Activated CD4-positive, alpha-beta T cell treated with anti-CD3 and anti-CD28 coated beads, Interleukin-2, amount 50 U/mL, for 24 hours (primary cell): Measurements from ENCODE around the gene RBM10.

ENCODE experiments used
- DNase-seq, 2 donors: peaks; one replicate each; pipeline ENCODE4 v3.0.0-alpha.2; 2020; ENCODE audit warnings: low read depth in 1 of 2, low spot score in 1 of 2

The RBM10 gene

DNA sequence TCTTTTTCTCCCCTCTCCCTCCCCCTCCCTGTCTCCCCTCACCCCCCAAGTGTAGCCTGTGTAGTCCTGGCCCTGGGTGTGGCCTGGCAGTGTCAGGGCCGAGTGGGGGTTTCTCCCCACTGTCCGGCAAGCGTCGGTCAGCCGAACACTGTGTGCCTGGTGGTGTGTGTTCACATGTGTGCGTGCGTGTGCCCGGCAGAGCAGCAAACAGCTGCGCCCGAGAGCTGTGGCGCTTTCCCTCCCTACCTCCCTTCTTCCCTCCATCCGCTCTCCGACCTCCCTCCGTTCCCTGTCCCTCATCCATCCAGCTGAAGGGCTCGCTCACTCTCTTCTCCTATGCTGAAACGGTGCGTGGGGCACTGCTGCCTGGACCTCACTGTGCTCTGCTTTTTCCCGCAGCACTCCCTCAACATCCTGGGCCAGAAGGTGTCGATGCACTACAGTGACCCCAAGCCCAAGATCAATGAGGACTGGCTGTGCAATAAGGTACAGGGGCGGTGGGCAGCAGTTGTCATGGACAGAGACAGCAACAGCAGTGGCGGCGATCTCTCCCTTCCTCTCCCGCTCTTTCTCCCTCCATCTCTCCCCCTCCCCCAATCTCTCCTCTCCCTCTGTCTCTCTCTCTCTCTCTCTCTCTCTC, 31.2 kb downstream of the RBM10 start:
- DNase-seq = no peak

GRCh38 chrX:47177079-47177478, 32.1 kb downstream of the RBM10 start:
- DNase-seq = no peak

DNA sequence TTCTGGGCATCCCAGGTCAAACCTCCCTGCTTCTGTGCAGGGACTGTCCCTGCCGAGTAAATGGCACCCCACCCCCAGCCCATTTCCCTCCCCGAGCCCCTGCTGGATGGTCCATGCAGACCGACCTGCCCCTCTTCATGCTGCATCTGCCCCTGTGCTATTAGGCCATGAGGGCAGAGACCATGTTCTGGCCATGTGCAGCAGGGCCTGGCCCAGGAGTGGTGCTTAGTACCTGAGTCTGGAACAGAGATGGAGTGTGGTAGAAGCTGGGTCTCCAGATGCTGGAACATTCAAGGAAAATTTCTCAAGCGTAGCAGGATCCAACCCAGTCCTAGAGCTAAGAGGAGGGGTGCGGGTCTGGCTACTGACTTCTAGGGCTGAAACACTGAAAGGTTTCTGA, 33.3 kb downstream of the RBM10 start:
- no peak for DNase-seq

DNA sequence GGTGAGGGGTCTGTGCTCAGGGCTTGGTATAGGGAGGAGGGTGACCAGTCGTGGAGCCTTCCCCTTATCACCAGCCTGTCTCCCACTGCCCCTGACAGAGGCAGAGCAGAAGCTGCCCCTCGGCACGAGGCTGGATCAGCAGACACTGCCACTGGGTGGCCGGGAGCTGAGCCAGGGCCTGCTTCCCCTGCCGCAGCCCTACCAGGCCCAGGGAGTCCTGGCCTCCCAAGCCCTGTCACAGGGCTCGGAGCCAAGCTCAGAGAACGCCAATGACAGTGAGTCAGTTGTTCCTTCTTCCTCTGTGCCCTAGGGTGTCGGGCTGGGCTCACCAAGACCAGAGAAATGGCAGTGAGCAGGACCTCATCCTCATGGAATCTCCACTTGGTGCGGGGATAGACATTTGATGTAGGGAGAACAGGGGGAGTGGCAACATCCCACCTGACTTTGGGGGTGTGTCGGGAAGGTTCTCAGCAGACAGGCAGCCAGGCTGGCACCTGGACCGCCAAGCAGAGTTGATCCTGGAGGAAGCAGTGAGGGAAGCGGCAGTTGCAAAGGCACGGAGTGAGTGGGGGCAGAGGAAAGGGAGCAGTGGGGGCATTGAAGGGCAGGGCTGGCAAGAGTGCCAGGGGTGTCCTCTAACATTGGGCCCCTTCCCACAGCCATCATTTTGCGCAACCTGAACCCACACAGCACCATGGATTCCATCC, 34.4 kb downstream of the RBM10 start:
- no peak for DNase-seq

DNA sequence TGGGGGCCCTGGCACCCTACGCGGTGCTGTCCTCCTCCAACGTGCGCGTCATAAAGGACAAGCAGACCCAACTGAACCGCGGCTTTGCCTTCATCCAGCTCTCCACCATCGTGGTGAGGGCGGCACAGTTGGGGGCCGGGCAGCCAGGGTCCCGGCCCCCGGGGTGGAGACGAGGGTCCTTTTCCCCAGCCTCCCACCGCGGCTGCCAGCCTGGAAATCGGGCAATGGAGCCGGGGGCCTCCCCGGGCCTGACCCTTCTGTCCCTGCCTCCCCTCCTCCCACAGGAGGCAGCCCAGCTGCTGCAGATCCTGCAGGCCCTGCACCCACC, 34.9 kb downstream of the RBM10 start:
- DNase-seq = no peak

DNA sequence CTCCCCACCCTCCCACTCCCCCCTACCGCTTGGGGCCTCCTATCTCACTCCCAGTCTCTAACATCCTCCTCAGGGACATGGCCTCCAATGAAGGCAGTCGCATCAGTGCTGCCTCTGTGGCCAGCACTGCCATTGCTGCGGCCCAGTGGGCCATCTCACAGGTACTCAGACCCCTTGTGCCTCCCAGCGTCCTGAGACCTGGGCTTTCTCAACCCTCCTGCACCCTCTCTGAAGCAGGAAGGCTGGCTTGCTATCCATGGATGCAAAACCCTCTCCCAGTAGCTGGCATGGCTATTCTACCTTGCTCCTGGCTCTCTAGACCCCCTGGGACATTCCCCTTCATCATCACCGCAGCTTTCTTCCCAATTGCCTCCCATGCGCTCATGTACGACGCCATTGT, 35.3 kb downstream of the RBM10 start:
- DNase-seq = no peak

- DNase-seq = no peak
Observed at GRCh38 chrX:47181301-47181700, 36.3 kb downstream of the RBM10 start.

GRCh38 chrX:47182106-47182700, 37.2 kb downstream of the RBM10 start:
- DNase-seq = no peak

DNA sequence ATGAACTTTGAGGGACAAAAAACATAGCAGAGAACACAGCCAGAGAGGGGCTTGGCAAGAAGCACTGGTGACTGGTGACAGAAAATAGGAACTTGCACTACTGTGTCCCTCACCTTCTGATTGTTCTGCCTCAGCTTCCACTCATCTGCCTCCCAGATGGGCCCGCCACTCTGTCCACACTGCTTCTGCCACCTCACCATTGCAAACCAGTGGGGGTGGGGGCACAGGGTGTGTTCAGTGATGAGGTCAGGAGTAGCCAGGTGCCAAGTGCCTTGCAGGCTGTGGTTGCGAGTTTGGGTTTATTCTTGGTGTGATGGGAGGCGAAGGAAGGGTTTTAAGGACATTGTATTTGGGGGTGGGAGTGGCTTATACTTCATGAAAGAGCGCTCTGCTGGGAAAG, 39.5 kb downstream of the RBM10 start:
- DNase-seq = no peak

- no peak for DNase-seq
Observed at GRCh38 chrX:47185241-47185640, 40.2 kb downstream of the RBM10 start.

GRCh38 chrX:47186096-47186740, 41.2 kb downstream of the RBM10 start:
- DNase-seq = no peak

- DNase-seq = no peak
Observed at GRCh38 chrX:47187106-47187677, 42.2 kb downstream of the RBM10 start.

DNA sequence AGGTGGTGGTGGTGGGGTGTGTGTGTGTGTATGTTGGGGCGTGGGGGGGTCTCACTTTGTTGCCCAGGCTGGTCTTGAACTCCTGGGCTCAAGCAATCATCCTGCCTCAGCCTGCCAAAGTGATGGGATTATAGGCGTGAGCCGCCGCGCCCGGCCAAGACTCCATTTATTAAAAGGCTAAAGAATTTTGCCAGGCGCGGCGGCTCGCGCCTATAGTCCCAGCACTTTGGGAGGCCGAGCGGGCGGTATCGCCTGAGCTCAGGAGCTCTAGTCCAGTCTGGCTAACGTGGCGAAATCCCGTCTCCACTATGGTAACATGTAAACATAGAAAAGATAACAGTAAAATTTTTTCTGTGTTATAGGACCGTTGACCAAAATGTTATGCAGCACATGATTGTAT, 44.9 kb downstream of the RBM10 start:
- no peak for DNase-seq

- peak; percentile 44 to 76 for DNase-seq
Observed at GRCh38 chrX:47190445-47191269, 45.6 kb downstream of the RBM10 start.

- DNase-seq = peak; percentile 4 to 37
Observed at GRCh38 chrX:47191331-47191730, 46.3 kb downstream of the RBM10 start.

DNA sequence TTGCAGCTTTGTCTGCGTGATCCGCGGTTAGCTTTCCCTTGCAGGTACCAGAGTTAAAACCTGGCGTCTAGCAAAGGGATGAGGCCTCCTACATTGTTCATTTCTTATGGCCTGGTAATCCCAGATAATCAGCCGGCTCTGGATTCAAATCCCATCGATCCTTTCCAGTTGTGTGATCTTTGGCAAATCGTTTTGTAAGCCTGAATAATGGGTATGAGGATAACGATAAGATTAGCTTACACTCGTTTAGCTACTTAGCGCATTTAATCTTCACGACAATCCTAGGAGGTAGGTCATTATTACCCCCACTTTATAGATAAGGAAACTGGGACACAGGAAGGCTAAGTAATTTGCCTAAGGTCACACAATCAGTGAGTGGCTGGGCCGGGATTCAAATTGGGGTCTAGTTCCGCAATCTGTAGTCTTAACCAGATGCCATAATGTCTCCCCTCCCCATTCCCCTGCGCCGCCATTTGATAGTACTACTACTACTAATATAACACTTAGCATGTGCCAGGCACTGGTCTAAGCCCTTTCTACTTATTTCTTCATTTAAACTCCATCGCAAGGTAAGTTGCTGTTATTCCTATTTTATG, 46.9 kb downstream of the RBM10 start:
- DNase-seq = no peak

GRCh38 chrX:47193475-47194193, 48.6 kb downstream of the RBM10 start, which contains the start of gene UBA1:
TSS of gene UBA1 (plus strand) at chrX:47193829. CDS start at chrX:47198803, 4,974 bp downstream.
- peak; percentile 71 to 90 for DNase-seq

DNA sequence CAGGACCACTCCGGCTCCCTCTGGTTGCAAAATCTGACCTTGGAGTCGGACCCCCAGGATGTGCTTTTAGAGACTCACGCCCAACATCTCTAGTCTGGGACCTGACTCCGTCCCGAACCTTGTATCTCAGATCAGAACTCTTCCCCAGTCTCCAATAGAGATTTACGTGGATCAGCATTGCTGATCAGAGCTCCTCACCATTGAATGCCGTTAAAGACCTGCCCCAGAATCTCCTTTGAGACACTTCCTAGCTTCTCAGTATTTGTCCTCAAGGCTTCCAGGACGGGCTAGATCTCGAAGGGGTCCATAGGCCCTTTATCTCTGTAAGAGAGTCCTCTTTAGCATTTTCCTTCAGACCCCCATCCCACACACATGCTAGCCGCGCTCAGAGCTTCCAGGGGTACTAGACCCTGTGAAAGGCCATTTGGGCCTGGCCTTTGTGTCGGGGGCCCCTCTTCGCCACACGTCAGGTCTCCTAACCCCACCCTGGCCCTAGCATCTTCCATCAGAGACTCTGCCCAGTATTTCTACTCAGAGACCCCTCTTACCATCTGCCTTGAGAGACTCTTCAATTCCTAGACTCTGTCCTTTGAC, 49.3 kb downstream of the RBM10 start:
- DNase-seq = no peak

- no peak for DNase-seq
Observed at GRCh38 chrX:47196098-47196497, 51.1 kb downstream of the RBM10 start.
